Brain microvascular endothelial cell (primary cell): ENCODE measurements around the gene ACTA2.

Experiments used
- DNase-seq: peaks from one replicate; pipeline ENCODE4 v3.0.0-alpha.2; 2020
- H3K27ac ChIP-seq: fragments of 250-450 bp; sonication (Bioruptor Pico); 2 replicates; pipeline ENCODE4 v1.5.1; 2020; ENCODE audit warnings: mild to moderate bottlenecking, moderate library complexity
- H3K27me3 ChIP-seq: fragments of 250-450 bp; sonication (Bioruptor Pico); replicated peaks from 2 replicates; pipeline ENCODE4 v1.5.1; 2020; ENCODE audit warnings: mild to moderate bottlenecking
- H3K36me3 ChIP-seq: fragments of 250-450 bp; sonication (Bioruptor Pico); replicated peaks from 2 replicates; pipeline ENCODE4 v1.5.1; 2020; ENCODE audit warnings: mild to moderate bottlenecking
- H3K4me3 ChIP-seq: 2 replicates; pipeline ENCODE4 v1.5.1; 2011; ENCODE audit warnings: low read depth, mild to moderate bottlenecking, control low read depth, low read length, moderate library complexity
- CTCF ChIP-seq: IDR thresholded peaks from 2 replicates; pipeline ENCODE4 v1.5.1; 2011; ENCODE audit warnings: low read depth, mild to moderate bottlenecking, moderate library complexity, low read length, control low read depth, inconsistent platforms; ENCODE audit errors: missing control alignments
- in situ Hi-C: cut with HindIII; loops from 2 replicates; pipeline ENCODE4 v1.10.0; 2017; ENCODE audit warnings: low sequenced_read_pairs, low pct_ligation_motif_present

The ACTA2 gene

GRCh38 chr10:88920986-88921593 is 31.5 kb downstream of the ACTA2 start:
- Histone ChIP-seq H3K4me3 (no peak overlapping the region), H3K36me3 (no peaks in the 10 kb centered on the region), H3K27ac (no peak overlapping the region), H3K27me3 (no peaks in the 10 kb centered on the region)
- no peak for TF ChIP-seq CTCF
- in situ Hi-C loops: no loop called here
- no peak for DNase-seq

- no peak for DNase-seq
- peaks cover 3% of the 10 kb centered on the region for H3K36me3 ChIP-seq
- H3K27me3 ChIP-seq: no peaks in the 10 kb centered on the region
- H3K27ac ChIP-seq: no peak overlapping the region
- in situ Hi-C loops: no loop called here
- H3K4me3 ChIP-seq: no peak overlapping the region
- TF ChIP-seq CTCF: no peak
These were observed 32.4 kb downstream of the ACTA2 start for GRCh38 chr10:88920198-88920597.

GRCh38 chr10:88919041-88919440 is 33.5 kb downstream of the ACTA2 start:
- H3K4me3 ChIP-seq: no peak overlapping the region
- in situ Hi-C loops: no loop called here
- H3K27me3 ChIP-seq: no peaks in the 10 kb centered on the region
- peaks cover 3% of the 10 kb centered on the region for H3K36me3 ChIP-seq
- no peak for DNase-seq
- no peak overlapping the region for H3K27ac ChIP-seq
- no peak for TF ChIP-seq CTCF

- peaks cover 3% of the 10 kb centered on the region for H3K36me3 ChIP-seq
- no peaks in the 10 kb centered on the region for H3K27me3 ChIP-seq
- no peak overlapping the region for H3K4me3 ChIP-seq
- no peak overlapping the region for H3K27ac ChIP-seq
- TF ChIP-seq CTCF: no peak
- in situ Hi-C loops: no loop called here
- DNase-seq: no peak
These were observed 34.2 kb downstream of the ACTA2 start for GRCh38 chr10:88918191-88918905.

GRCh38 chr10:88916986-88917385 is 35.6 kb downstream of the ACTA2 start:
- Histone ChIP-seq H3K4me3 (no peak overlapping the region), H3K27ac (no peak overlapping the region), H3K27me3 (no peaks in the 10 kb centered on the region), H3K36me3 (peaks cover 3% of the 10 kb centered on the region)
- no peak for TF ChIP-seq CTCF
- DNase-seq: no peak
- in situ Hi-C loops: no loop called here
